GM21390 (cell line): Measurements from ENCODE around the gene PUS7.
"Not testable (repeated sequence)": the region's sequence is repeated elsewhere in the genome, so short reads cannot be mapped to it uniquely, and the experiment has no call there.

Source experiments
- ATAC-seq: cut with Tn5 transposase; IDR thresholded peaks from one replicate; pipeline ENCODE4 v1.9.1; 2021; ENCODE audit not compliant: unreplicated experiment

PUS7 gene

GRCh38 chr7:105450177-105450861 is 71.8 kb downstream of the PUS7 start:
- ATAC-seq: no peak

GRCh38 chr7:105448181-105448580 is 73.9 kb downstream of the PUS7 start:
- no peak for ATAC-seq

DNA sequence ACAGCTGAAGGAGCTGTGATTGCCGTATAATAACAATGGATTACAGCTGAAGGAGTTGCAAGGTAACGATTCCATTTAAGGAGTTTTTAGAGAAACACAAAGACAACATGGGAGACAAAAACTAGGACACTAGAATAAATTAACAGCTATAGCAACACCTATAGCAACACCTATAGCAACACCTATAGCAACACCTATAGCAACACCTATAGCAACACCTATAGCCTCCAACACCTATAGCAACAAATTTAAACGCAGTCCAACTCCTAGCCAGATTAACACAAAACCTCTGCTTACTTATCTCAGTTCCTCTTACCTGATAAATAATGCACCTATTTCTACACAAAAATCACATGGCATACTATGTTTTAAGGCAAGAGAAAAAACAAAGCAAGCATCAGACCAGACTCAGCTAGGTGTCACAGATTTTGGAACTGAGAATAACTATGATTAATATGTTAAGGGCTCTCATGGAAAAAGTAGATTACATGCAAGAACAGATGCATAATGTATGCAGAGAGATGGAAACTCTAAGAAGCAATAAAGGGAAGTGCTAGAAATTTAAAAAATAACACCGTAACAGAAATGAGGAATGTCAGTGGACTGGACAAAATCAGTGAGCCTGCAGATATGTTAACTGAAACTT is 77.6 kb downstream of the PUS7 start:
- ATAC-seq: no peak

DNA sequence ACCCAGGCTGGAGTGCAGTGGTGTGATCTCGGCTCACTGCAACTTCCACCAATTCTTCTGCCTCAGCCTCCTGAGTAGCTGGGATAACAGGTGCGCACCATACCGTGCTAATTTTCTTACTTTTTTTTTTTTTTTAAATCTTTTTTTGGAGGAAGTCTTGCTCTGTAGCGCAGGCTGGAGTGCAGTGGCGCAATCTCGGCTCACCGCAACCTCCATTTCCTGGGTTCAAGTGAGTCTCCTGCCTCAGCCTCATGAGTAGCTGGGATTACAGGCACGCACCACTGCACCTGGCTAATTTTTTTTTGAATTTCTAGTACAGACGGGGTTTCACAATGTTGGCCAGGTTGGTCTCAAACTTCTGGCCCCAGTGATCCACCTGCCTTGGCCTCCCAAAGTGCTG is 79.9 kb downstream of the PUS7 start:
- not testable (repeated sequence) for ATAC-seq

DNA sequence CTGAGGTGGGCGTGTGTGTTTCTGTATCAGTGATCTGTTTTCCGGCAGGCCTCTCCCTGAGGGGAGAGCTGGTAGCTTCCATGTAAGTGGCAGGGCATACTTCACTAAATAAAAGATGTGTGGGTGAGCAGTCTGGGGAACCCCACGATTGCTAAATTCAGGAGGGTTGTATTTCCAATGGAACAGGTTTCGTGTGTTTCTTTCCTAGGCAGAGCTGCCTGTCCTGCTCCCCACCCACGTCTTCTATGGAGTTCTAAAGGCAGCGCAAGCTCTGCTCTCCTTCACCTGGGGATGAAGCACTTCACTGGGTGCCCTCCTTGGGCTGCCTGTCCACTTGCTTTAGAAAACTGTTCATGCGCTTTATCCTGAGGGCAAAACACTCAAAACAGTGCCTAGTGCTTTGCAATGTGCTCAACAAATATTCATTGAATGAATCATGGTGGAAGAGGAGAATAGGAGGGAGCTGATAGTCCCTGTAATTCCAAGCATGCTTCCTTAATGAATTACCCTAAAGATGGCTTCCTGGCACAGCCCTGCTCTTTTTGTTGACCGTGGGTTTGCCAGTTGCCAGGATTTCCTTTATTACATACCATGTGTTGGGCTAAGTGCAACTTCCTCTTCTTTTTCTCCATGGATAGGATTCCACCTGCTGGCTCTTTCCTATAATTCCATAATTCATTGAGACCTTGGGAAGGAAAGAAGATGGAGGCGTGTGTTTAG is 82.7 kb downstream of the PUS7 start:
- ATAC-seq: no peak

DNA sequence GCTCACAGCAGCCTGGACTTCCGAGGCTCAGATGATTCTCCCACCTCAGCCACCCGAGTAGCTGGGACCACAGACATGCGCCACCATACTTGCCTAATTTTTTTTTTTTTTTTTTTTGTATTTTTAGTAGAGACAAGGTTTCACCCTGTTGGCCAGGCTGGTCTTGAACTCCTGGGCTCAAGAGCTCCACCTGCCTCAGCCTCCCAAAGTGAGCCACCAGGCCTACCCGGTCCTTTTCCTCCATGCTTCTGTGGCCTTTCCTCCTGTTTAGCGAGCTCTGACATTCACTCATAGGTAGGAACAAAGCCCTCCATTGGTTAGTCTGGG is 83.3 kb downstream of the PUS7 start:
- no peak for ATAC-seq

GRCh38 chr7:105438254-105438653 is 83.8 kb downstream of the PUS7 start:
- ATAC-seq: no peak

GRCh38 chr7:105437356-105437755 is 84.7 kb downstream of the PUS7 start:
- ATAC-seq: not testable (repeated sequence)

GRCh38 chr7:105429746-105430612 is 92.1 kb downstream of the PUS7 start:
- ATAC-seq: no peak

GRCh38 chr7:105426606-105427146 is 95.4 kb downstream of the PUS7 start:
- no peak for ATAC-seq

GRCh38 chr7:105423987-105424386 is 98.1 kb downstream of the PUS7 start:
- no peak for ATAC-seq

DNA sequence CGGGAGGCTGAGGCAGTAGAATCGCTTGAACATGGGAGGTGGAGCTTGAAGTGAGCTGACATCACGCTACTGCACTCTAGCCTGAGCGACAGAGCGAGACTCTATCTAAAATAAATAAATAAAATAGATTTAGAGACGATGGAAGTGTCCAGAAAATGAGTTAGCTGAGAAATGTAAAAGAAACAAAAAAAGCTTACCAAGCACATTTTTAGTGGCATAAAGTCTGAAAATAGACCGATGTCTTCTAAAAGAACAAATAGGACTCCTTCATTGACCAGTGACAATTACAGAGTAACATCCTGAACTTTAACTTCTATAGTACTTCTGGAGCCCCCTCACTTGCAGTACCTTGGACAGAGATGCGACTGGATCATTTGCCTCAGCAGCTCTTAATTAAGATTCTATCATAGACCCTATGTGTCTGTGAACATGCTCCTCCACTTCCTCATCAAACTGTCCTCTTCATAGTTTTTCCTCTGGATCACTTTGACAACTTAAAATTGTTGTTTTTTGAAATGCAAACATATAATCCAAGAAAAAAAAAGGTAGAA is 108.1 kb downstream of the PUS7 start:
- no peak for ATAC-seq

- ATAC-seq: not testable (repeated sequence)
Measured at GRCh38 chr7:105410774-105411173, 111.3 kb downstream of the PUS7 start.

DNA sequence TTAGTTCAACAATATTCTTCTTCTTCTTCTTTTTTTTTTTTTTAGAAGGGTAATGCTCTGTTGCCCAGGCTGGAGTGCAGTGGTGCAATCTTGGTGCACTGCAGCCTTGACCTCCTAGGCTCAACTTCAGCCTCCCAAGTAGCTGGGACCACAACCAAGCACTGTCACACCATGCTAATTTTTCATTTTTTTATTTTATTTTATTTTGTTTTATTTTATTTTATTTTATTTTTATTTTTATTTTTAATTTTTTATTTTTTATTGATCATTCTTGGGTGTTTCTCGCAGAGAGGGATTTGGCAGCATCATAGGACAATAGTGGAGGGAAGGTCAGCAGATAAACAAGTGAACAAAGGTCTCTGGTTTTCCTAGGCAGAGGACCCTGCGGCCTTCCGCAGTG is 112.3 kb downstream of the PUS7 start:
- not testable (repeated sequence) for ATAC-seq

DNA sequence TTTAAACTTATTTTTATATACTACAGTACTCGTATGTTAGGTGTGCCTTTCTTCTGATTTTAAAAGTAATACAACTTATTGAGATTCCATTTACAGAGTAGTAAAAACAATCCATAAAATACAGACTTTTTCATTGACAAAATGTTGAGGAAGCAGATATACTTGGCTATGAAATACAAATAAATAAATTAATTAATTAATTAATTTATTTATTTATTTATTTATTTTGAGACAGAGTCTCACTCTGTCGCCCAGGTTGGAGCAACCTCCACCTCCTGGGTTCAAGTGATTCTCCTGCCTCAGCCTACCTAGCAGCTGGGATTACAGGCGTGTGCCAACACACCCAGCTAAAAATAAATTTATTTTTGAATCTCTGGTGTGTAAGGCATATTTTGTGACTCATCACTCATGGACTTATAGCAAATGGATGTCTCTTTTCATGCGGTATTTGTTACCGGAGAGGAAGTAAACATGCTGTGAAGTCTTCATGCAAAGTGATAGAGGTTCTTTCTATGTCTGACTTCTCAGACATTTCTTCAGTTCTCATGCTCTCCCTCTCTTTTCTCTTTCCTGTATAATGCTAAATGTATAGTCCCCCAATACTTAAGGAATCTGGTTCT is 113.2 kb downstream of the PUS7 start:
- no peak for ATAC-seq
